Activated naive CD4-positive, alpha-beta T cell treated with anti-CD3 and anti-CD28 coated beads, Interleukin-2, amount 50 U/mL, for 16 hours (primary cell): ENCODE results near the gene DIAPH2.
"Not testable (repeated sequence)": the region's sequence is repeated elsewhere in the genome, so short reads cannot be mapped to it uniquely, and the experiment has no call there.

Experiments used
- DNase-seq: peaks from one replicate; pipeline ENCODE4 v3.0.0-alpha.2; 2020

The DIAPH2 gene

GRCh38 chrX:96684339-96685209 is at the start of gene DIAPH2:
Gene DIAPH2 (plus strand): TSS chrX:96684842.
- DNase-seq = peak; percentile 71

GRCh38 chrX:96650023-96650422 is 34.6 kb upstream of the DIAPH2 start:
- no peak for DNase-seq

DNA sequence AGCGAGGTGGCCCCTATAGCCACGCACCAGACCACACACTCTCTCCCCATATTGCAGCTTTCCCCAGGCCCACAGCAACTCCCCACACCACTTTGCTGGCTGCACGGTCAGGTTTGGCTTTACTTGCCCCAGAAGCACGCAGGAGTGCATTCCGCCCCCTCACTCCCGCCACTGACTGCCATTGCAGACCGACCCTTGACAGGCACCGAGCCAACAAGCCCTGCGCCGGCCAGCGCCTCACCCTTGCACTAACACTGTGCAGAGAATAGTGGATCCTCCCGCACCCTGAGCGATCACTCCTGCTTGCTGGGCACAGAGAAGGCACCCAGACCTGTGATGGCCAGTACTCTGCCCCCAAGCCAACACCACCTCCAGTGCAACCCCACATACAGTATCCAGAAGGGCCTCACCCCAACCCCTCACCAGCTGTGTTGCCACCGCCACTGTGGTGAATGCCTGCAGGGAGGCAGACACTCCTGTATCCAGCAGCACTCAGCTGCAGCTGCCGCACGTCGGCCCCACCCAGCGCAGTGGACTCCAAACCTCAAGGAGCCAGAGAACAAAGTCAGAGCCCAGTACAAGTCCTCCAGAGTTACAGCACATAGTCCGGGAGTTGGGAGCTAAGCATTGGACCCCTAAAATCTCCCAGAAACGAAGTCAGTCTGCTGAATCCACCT is 28.6 kb upstream of the DIAPH2 start:
- DNase-seq = no peak

DNA sequence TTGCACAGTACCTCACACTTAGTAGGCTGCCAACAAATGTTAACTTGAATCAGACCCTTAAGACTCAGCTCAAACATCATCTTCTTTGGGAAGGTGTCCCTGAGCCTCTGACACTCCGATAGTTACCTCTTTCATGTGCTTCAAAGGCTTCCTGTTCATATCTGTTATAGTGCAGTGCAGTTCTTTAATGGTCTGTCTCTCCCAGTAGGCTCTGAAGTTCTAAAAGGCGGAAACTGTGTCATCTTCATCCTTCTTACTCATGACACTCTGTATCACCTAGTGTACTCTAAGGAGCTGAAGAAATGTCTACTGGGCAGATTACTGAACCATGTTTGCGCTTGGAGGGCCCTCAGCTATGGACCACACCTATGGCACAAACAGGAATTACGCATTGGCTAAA is 2.1 kb upstream of the DIAPH2 start:
- no peak for DNase-seq

DNA sequence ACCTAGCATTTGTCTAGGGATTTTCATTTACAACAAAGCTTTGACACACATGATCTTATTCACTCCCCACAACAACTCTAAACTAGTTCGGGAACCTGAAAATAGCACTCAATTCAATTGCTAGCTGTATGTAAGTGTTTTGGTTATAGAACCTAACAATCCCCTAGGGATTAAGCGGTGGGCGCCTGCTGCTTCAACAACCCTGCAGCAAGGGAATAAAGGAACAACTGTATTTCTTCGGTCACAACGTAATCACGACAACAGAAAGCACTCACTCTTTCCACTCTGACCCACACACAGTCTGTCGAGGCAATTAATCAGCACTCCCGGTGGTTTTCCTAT is 674 bp upstream of the DIAPH2 start:
- no peak for DNase-seq

GRCh38 chrX:96685210-96686099 is 813 bp downstream of the DIAPH2 start:
- peak; percentile 33 for DNase-seq

- no peak for DNase-seq
These were observed 3.1 kb downstream of the DIAPH2 start for GRCh38 chrX:96687776-96688175.

GRCh38 chrX:96688789-96689188 is 4.1 kb downstream of the DIAPH2 start:
- no peak for DNase-seq

GRCh38 chrX:96689991-96690390 is 5.3 kb downstream of the DIAPH2 start:
- DNase-seq = no peak

DNA sequence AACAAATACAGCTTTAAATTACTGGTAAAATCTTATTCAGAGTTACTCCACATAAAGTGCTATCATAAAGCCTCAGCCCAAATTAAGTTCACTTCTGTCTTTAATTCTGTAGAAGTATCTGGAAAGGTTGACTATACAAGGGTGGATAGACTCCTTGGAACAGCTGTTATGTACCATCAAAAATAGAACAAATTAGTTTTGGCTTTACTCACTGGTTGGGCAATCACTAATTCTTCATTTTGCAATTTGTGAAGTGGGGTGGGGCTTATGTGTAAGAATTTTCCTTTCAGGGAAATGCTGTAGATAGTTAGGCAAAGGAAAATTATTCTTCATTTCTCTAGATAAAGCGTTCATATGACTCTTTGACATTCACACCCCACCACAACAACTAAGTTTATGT is 7.8 kb downstream of the DIAPH2 start:
- DNase-seq = no peak

- no peak for DNase-seq
These were observed 8.2 kb downstream of the DIAPH2 start for GRCh38 chrX:96692890-96693289.

- DNase-seq = no peak
These were observed 8.8 kb downstream of the DIAPH2 start for GRCh38 chrX:96693407-96693806.

DNA sequence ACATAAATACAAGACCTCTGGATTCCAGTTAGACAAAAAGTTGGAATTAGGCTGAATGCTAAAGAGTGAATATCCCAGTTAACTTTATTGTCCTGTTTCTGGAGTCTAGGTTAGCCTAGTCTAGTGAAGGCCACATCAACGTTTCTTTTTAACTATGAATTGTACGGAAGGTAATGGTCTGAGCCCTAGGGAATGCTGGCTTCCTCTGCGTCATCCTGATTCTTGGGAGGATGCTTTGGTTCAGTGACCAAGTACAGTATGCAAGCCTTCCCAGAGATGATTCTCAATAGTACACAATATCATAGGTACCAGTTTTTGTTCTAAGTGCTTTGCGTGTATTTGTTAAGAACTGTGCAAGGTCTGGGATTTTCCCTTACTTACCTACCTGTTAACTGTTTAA is 11.8 kb downstream of the DIAPH2 start:
- no peak for DNase-seq

GRCh38 chrX:96700625-96701024 is 16.0 kb downstream of the DIAPH2 start:
- DNase-seq = no peak

GRCh38 chrX:96703379-96703778 is 18.7 kb downstream of the DIAPH2 start:
- DNase-seq = no peak

DNA sequence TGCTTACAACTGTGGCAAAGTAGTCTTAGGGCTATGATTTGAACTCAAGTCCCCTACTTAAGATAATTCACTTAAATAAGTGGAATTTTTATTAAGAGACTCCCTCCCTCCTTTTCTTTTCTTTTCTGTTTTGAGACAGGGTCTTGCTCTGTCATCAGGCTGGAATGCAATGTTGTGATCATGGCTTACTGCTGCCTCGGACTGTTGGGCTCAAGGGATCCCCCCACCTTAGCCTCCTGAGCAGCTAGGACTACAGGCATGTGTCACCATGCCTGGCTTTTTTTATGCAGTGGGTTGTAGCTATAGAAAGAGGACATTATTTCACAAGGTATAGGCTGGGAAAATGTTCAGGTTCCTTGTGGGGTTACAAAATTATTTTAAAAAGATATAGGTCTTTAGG is 19.2 kb downstream of the DIAPH2 start:
- no peak for DNase-seq

DNA sequence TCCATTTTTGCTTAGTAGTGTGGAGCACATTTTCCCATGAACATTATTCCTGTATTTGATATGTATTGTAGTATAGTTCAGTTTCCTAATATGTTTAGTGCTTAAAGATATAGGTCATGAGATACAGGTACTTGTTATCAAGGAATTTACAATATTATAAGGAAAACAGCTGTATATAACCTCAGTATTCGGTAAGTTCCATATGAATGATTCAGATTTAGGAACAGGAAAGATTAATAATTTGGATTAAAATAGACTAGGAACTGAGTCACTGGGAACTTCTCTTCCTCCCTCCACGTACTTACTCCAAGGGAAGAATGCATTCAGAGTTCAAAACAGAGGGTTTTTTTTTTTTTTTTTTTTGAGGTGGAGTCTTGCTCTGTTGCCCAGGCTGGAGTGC is 20.0 kb downstream of the DIAPH2 start:
- no peak for DNase-seq

DNA sequence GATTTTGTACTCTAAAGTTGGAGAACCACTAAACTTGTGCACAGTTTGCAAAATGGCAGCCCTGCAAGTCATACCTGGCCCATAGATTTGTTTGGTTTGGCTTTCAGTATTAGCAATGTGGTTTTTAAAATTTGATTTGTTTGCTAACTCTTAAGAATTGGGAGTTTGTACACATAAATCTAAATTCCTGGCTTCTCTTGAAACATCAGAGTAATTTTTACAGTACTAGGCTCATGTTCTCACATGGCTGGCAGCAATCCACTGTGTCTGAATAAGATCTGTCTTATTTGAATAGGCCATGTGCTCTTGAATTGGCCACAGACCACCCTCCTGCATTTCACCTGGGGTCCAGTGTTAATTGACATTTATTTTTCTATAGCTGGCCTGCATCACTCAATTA is 21.3 kb downstream of the DIAPH2 start:
- DNase-seq = no peak

GRCh38 chrX:96707804-96708203 is 23.2 kb downstream of the DIAPH2 start:
- DNase-seq = no peak

GRCh38 chrX:96710031-96710430 is 25.4 kb downstream of the DIAPH2 start:
- no peak for DNase-seq

DNA sequence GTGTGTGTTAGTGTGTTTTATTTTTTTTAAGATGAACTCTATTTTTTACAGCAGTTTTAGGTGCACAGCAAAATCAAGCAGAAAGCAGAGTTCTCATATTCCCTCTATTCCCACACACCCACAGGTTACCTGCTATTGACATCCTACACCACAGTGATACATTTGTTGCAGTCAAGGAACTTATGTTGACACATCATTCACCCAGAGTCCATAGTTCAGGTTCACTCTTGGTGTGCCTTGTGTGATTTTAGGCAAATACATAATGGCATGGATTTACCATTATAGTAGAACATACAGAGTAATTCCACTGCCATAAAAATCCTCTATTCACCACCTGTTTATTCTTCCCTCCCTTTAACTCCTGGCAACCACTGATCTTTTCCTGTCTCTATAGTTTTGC is 28.7 kb downstream of the DIAPH2 start:
- no peak for DNase-seq

DNA sequence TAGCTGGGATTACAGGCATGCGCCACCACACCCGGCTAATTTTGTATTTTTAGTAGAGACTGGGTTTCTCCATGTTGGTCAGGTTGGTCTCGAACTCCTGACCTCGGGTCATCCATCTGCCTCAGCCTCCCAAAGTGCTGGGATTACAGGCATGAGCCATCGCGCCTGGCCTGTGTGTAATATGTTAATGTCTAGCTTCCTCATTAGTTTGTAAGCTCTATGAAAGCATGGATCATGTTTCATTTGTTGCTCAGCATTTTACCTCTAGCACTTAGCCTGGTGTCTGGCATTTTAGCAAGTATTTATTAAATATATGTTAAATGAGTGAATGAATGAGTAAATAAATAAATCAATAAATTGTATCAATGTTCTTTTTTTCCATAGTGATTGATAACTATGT is 29.8 kb downstream of the DIAPH2 start:
- DNase-seq = not testable (repeated sequence)

DNA sequence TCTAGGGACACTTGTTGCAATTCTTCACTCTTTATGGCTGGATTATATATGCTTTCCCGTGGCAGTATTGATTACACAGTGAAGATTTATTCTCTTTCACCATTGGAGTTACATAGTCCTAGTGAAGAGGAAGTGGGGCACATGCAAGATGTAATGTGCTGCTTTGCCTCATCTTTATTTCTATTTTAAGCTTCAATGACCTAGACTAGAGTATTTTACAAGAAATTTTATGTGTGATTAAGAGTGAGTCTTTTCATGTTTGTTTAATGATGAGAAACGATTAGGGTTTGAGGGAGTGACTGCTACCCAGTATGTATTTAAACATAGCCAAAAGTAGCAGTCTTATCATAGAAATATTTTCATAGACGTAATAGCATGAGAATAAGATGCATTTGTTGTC is 30.8 kb downstream of the DIAPH2 start:
- no peak for DNase-seq
